ENCODE results near the gene TTLL10.

Gene TTLL10

GRCh38 chr1:1240348-1240732 lies 66.7 kb downstream of the TTLL10 start:
- no peak overlapping the region for H3K27ac ChIP-seq (ENCODE audit: poor library complexity, severe bottlenecking)
- H3K4me1 ChIP-seq (ENCODE audit: insufficient read depth, poor library complexity, severe bottlenecking), result peaks cover 10% of the 10 kb centered on the region

GRCh38 chr1:1240822-1241587 lies 67.3 kb downstream of the TTLL10 start:
- H3K9me3 ChIP-seq (ENCODE audit: severe bottlenecking), result no peaks in the 10 kb centered on the region
- DNase-seq (ENCODE audit: low spot score) (no peak), ATAC-seq (ENCODE audit: low read depth) (peak; percentile 22; the same call in 2 of the 3 replicates)
- no peak overlapping the region for H3K4me3 ChIP-seq (ENCODE audit: severe bottlenecking)
- no peak for TF ChIP-seq CTCF (IDR thresholded peaks at IDR 0.05; ENCODE audit: poor library complexity, severe bottlenecking)
- peaks cover 10% of the 10 kb centered on the region for H3K4me1 ChIP-seq (ENCODE audit: insufficient read depth, poor library complexity, severe bottlenecking)
- no peak overlapping the region for H3K27ac ChIP-seq (ENCODE audit: poor library complexity, severe bottlenecking)
- H3K36me3 ChIP-seq (ENCODE audit: low read depth), result no peaks in the 10 kb centered on the region
- no peaks in the 10 kb centered on the region for H3K27me3 ChIP-seq (ENCODE audit: insufficient read depth, poor library complexity, severe bottlenecking)

More at GRCh38 chr1:1240348-1240732, 66.7 kb downstream of the TTLL10 start:
- no peak for TF ChIP-seq CTCF (IDR thresholded peaks at IDR 0.05; ENCODE audit: poor library complexity, severe bottlenecking)
- Histone ChIP-seq H3K36me3 (ENCODE audit: low read depth) (no peaks in the 10 kb centered on the region), H3K4me3 (ENCODE audit: severe bottlenecking) (no peak overlapping the region), H3K9me3 (ENCODE audit: severe bottlenecking) (no peaks in the 10 kb centered on the region), H3K27me3 (ENCODE audit: insufficient read depth, poor library complexity, severe bottlenecking) (no peaks in the 10 kb centered on the region)
- ATAC-seq (ENCODE audit: low read depth) (no peak), DNase-seq (ENCODE audit: low spot score) (no peak)

- Histone ChIP-seq H3K4me1 (ENCODE audit: insufficient read depth, poor library complexity, severe bottlenecking) (peaks cover 10% of the 10 kb centered on the region), H3K4me3 (ENCODE audit: severe bottlenecking) (no peak overlapping the region), H3K27ac (ENCODE audit: poor library complexity, severe bottlenecking) (no peak overlapping the region), H3K9me3 (ENCODE audit: severe bottlenecking) (no peaks in the 10 kb centered on the region), H3K27me3 (ENCODE audit: insufficient read depth, poor library complexity, severe bottlenecking) (no peaks in the 10 kb centered on the region), H3K36me3 (ENCODE audit: low read depth) (no peaks in the 10 kb centered on the region)
- DNase-seq (ENCODE audit: low spot score) (no peak), ATAC-seq (ENCODE audit: low read depth) (no peak)
- TF ChIP-seq CTCF (IDR thresholded peaks at IDR 0.05; ENCODE audit: poor library complexity, severe bottlenecking), result no peak
Measured at GRCh38 chr1:1241588-1242219, 68.0 kb downstream of the TTLL10 start.

GRCh38 chr1:1242461-1243265 lies 69.0 kb downstream of the TTLL10 start:
- H3K36me3 ChIP-seq (ENCODE audit: low read depth), result no peaks in the 10 kb centered on the region
- TF ChIP-seq CTCF (IDR thresholded peaks at IDR 0.05; ENCODE audit: poor library complexity, severe bottlenecking), result no peak
- H3K9me3 ChIP-seq (ENCODE audit: severe bottlenecking), result no peaks in the 10 kb centered on the region
- H3K4me1 ChIP-seq (ENCODE audit: insufficient read depth, poor library complexity, severe bottlenecking), result peaks cover 9% of the 10 kb centered on the region
- ATAC-seq (ENCODE audit: low read depth) (no peak), DNase-seq (ENCODE audit: low spot score) (no peak)
- no peak overlapping the region for H3K4me3 ChIP-seq (ENCODE audit: severe bottlenecking)
- H3K27me3 ChIP-seq (ENCODE audit: insufficient read depth, poor library complexity, severe bottlenecking), result no peaks in the 10 kb centered on the region
- H3K27ac ChIP-seq (ENCODE audit: poor library complexity, severe bottlenecking), result no peak overlapping the region

All from RWPE2 (cell line).